GM21723 (cell line): Measurements from ENCODE around the gene SETD2.
A peak's percentile ranks its signal among the peaks of the same experiment; 100 is the strongest.

ENCODE experiments used
- ATAC-seq: cut with Tn5 transposase; IDR thresholded peaks from one replicate; pipeline ENCODE4 v1.9.1; 2021; ENCODE audit warnings: mild to moderate bottlenecking, moderate library complexity; ENCODE audit not compliant: unreplicated experiment

SETD2 gene

DNA sequence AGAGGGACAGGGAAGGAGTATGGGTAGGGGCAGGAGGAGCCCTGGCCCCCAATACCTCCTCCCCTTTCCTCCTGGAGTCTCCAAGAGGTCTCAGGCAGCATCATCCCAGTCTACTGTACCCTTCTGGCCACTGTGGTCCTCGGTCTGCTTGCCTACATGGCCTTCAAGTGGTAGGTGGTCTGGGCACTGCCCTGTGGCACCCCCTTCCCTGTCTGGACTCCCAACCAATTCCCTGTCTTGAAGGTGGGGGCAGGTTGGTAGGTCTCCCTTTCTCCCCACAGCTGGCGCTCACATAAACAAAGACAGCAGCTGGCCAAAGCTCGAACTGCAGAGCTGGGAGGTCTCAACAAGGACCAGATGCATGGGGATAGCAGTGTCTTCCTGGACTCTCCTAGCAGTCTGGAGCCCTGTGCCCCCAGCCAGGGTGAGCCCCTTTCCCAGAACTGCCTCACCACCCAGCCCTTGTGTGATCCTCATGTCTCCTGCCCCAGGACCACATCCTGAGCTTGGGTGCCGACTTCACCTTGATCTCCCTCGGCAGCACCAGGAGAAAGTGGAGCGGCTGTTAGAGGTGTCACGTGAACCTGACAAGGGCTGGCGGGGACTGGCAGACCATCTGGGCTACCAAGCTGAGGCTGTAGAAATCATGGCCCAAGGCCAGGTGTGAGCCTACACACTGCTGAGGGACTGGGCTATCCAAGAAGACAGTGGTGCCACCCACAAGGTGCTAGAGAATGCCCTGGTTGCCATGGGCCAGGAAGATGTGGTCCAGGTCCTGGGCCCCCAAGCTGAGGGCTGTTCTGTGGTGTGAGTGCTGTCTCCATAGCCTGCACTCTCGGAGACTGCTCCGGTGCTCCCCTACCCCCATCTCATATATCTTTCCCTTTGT is 151.3 kb downstream of the SETD2 start:
- ATAC-seq: no peak

DNA sequence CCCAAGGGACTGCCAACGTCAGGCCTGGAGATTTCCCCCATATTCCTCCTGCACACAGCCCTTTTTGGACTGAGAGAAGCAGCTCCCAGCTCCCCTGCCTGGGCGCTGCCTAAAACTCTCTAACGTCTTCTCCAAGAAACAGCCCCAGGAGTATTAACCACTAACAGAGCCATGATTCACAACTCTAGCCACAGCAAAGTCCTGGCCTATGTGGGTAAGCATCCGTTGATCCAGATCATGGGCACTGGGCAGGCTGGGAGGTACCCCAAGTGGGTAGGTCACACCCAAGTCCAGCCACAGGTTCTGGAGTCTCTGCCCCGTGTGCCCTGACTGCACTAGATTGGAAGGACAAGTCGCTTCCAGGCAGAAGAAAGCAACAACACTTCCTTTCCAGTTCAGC is 152.5 kb downstream of the SETD2 start:
- no peak for ATAC-seq

DNA sequence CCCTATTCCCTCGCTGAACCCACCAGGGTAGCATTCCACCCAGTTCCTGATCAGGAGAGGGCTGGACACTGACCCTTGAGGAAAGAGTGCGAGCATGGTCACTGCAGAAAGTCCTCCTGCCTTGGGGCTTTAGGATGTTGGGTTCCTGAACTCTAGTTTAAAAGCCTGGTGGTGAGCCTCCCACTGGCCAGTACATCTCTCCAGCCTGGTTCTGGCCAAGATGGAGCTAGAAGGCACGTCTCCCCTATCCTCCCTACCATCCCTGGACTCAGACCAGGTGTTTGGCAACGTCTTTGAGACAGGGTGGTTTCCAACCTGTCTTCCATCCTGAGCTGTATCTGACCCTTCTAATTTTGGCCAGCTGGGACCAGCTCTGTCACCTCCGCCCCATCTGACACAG is 153.0 kb downstream of the SETD2 start:
- ATAC-seq: no peak

DNA sequence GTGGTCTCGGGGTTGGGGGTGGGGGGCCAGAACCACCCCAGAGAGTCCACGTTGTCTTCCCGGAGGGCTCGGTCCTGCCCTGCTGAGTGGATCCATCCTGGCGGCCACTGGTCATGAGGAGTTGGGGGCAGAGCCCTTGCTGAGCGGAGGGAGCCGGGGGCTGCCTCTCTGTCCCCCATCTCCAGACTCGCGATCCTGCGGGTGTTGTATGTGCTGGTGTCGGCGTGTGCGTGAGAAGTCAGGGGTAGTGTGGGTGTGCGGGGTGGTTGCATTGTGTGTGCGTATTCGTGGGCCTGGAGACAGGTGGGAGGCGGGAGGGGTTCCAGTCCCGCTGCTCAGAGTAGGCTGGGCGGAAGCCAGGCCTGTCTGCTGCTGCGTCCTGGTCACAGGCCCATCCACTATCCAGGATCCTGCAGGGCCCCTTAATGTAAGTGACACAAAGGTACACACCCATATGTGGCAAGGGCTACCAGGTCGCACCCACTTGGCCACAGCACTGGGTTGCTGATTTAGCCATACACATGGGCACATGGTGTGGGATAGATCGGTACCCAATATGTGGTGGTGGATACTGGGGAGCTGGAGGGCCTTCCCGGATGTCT is 153.7 kb downstream of the SETD2 start:
- ATAC-seq: no peak

DNA sequence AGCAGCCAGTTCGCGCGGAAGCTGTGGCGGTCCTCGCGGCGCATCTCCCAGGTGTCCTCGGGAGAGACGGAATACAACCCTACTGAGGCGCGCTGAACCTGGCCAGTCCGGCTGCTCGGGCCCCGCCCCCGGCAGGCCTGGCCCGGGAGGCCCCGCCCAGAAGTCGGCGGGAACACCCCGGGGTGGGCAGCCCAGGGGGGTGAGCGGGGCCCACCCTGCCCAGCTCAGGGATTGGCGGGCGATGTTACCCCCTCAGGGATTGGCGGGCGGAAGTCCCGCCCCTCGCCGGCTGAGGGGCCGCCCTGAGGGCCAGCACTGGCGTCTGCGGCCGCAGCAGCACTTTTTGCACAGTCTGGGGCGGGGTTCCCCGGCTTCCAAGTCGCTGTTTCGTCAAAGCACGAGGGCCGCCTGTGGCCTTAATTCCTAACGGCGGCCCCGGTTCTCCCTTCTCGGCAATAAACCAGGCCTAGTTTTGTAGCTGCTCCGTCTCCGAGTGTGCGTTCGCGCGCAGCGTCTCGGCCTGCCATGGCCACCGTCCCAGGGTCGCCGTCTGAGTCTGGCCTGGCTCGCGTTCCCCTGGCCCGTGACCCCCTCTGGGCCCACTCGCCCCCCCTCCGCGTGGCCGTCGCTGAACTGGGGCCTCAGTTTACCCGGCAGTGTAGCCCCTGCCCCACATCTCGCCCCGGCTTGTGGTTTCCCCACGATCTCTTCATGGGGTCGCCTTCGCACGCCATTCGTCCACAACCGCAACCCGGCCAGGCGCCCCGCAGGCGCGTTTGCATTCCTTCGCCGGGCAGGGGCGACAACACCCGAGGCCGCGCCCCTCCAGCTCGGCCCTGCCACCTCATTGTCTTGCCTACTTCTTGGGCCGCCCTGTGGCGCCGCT is 154.4 kb downstream of the SETD2 start:
- ATAC-seq: peak; percentile 72

DNA sequence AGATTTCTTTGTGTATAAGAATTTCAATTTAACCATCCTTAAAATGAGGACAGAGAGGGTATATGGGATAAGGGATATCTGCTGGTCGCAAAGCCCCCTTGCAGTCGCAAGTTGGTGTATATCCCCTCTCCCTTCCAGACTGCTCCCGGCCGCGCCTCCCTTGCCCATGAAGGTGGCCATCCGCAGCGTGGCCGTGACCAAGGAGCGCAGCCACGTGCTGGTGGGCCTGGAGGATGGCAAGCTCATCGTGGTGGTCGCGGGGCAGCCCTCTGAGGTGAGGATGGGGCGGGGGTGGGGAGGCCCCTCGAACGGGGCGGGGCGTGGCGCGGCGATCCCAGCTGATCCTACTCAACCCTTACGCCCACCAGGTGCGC is 155.1 kb downstream of the SETD2 start:
- no peak for ATAC-seq

DNA sequence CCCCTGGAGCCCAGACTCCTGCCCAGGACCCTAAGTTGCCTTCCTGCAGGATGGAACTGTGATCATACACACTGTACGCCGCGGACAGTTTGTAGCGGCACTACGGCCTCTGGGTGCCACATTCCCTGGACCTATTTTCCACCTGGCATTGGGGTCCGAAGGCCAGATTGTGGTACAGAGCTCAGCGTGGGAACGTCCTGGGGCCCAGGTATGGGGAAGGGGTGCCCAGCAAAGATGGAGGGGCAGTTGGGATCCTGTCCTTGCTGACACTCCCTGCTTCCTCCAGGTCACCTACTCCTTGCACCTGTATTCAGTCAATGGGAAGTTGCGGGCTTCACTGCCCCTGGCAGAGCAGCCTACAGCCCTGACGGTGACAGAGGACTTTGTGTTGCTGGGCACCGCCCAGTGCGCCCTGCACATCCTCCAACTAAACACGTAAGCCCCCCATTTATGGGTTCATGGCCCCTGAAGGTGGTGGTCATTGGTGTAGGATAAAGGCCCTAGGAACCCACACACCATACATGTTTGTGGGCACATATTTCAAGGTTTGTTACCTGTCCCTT is 155.6 kb downstream of the SETD2 start:
- ATAC-seq: no peak

DNA sequence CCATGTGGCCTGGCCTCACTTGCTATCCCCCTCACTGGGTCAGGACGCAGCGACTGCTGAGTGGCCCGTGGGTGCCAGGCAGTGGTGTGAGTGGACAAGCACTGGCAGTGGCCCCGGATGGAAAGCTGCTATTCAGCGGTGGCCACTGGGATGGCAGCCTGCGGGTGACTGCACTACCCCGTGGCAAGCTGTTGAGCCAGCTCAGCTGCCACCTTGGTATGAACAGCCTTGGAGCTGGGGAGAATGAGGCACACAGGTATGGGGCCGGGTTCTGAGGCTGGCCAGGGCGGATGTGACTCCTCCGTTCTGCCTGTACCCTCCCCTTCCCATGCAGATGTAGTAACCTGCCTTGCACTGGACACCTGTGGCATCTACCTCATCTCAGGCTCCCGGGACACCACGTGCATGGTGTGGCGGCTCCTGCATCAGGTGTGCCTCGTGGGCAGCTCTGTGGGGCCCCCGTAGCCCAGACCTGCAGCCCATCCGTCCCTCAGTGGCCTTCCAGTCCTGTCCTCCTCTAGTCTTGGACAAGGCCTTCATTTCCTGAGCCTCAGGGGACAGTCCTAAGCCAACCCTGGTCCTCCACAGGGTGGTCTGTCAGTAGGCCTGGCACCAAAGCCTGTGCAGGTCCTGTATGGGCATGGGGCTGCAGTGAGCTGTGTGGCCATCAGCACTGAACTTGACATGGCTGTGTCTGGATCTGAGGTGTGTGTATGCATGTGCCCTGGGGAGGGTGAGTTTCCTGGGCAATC is 156.3 kb downstream of the SETD2 start:
- no peak for ATAC-seq

DNA sequence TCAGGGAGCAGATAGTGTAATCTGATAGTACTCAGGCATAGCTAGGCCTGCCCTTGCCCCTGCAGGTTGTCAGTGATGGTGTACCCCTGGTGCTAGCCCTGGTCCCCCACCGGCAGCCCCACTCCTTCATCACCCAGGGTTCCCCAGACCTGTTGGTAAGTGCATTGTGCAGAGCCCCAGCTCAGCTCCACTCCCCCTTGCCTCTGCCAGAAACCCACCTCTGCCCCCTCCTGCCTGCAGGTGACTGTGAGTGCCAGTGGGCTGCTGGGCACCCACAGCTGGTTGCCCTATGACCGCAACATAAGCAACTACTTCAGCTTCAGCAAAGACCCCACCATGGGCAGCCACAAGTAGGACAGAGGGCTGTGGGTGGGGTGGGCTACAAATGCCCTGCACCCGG is 156.9 kb downstream of the SETD2 start:
- ATAC-seq: no peak

DNA sequence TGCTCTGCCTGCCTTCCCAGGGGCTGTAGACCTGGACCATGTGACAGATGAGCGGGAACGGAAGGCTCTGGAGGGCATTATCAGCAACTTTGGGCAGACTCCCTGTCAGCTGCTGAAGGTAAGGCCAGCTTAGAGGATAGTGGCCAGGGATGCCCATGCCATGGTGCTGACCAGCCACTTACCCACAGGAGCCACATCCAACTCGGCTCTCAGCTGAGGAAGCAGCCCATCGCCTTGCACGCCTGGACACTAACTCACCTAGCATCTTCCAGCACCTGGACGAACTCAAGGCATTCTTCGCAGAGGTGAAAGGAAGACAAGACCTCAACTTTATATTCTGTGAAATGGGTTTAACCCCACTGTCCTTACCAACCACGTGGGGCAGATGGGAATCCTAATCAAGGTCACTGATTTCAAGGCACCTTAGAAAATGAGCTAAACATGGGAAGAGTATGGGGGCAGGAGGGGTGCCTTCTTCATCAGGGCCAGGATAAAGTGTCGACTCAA is 157.7 kb downstream of the SETD2 start:
- ATAC-seq: no peak

DNA sequence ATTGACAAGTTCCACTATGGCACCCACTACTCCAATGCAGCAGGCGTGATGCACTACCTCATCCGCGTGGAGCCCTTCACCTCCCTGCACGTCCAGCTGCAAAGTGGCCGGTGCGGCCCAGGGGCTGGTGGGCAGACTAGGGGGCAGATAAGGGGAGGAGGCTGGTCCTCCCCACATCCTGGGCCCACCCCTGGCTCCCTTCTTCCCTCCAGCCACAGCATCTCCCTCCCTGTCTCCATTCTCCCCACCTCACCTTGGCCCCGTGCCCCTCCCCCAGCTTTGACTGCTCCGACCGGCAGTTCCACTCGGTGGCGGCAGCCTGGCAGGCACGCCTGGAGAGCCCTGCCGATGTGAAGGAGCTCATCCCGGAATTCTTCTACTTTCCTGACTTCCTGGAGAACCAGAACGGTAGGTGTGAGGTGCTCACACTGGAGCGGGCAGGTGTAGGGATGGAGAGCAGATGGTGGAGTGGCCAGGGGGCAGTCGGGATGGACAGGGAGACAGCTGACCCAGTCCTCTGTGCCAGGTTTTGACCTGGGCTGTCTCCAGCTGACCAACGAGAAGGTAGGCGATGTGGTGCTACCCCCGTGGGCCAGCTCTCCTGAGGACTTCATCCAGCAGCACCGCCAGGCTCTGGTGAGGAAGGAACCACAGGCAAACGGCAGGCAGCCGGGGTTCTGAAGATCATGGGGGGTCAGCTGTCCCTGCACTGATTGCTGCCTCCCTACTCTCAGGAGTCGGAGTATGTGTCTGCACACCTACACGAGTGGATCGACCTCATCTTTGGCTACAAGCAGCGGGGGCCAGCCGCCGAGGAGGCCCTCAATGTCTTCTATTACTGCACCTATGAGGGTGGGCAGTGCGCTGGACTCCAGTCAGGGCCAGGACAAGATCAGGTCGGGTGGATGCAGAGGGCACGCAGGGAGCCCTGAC is 158.4 kb downstream of the SETD2 start:
- no peak for ATAC-seq

DNA sequence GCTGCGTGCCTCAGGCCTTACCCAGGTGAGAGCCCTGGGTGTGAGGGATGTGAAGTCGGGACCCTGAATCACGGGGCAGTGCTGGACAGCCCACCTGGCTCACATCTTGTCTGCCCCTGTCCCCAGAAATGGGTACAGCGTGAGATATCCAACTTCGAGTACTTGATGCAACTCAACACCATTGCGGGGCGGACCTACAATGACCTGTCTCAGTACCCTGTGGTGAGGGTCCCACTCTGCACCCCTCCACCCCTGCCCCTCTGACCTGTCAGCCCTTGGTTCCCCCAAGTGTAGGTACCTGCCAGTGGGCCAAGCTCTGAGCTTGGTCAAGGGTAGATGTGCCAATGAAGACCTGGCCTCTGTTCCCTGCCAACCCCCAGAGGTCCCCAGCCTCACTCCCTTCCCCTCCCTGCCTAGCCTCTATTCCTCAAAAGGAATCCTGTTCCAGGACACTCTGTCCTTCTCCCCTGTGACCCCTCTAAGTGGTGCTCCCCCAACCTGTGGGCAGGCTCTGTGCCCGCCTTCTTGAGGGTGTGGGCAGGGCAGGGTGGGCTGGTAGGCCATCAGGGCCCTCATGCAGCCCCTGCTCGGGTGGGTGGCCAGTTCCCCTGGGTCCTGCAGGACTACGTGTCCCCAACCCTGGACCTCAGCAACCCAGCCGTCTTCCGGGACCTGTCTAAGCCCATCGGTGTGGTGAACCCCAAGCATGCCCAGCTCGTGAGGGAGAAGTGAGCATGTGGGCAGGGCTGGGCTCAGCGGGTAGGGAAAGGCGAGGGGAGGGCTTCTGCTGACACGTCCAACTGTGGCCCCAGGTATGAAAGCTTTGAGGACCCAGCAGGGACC is 159.3 kb downstream of the SETD2 start:
- ATAC-seq: no peak

DNA sequence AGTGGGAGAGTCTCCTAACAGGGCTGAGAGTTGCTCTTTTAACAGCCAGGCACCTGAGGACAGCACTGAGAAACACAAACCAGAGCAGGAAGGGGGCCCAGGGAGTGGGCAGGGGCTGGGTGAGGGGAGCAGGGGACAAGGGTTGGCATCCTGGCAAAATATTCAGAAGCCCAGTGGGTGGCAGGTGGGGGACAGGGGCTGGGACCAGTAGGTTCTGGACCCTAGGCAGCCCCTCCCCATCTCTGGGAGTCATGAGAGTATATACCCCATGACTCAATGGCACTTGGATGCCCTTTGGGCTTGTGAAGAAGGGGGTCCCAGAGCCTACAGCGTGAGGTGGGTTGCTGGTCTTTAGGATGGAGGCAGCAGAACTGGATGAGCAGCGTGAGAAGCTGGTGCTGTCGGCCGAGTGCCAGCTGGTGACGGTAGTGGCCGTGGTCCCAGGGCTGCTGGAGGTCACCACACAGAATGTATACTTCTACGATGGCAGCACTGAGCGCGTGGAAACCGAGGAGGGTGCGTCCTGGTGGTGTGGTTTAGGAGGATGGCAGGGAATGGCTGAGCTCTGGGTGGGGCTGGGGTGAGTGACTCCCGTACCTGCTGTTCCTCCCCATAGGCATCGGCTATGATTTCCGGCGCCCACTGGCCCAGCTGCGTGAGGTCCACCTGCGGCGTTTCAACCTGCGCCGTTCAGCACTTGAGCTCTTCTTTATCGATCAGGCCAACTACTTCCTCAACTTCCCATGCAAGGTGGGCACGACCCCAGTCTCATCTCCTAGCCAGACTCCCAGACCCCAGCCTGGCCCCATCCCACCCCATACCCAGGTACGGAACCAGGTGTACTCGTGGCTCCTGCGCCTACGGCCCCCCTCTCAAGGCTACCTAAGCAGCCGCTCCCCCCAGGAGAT is 160.2 kb downstream of the SETD2 start:
- ATAC-seq: no peak

DNA sequence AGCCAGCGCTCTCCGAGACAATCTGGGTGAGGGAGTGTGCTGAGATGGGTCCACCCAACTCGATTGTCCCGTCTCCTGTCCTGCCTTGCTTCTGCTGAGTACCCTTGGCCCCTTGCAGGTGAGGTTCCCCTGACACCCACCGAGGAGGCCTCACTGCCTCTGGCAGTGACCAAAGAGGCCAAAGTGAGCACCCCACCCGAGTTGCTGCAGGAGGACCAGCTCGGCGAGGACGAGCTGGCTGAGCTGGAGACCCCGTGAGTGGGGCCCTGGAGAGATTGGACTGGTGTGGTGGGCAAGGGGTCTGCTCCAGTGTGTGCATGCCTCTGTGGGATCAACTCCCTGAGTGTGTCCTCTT is 160.9 kb downstream of the SETD2 start:
- no peak for ATAC-seq

DNA sequence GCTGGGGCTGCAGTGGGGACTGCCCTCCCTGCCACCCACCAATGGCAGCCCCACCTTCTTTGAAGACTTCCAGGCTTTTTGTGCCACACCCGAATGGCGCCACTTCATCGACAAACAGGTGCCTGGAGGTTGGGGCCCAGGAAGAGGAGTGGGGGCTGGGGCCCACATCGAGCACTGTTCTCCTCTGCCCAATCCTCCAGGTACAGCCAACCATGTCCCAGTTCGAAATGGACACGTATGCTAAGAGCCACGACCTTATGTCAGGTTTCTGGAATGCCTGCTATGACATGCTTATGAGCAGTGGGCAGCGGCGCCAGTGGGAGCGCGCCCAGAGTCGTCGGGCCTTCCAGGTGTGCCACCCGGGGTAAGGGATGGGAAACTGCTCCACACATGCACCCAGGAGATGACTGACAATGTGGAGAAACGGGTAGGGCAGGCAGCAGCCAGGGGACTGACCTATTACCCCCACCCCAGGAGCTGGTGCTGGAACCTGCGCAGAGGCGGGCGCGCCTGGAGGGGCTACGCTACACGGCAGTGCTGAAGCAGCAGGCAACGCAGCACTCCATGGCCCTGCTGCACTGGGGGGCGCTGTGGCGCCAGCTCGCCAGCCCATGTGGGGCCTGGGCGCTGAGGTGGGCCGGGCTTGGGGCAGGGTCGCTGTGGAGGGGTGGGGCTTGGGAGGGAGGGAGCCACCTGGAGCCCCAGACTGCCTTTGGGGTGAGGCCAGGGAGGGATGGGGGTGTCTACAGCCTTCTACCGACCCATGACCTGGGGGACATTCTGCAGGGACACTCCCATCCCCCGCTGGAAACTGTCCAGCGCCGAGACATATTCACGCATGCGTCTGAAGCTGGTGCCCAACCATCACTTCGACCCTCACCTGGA is 161.5 kb downstream of the SETD2 start:
- ATAC-seq: no peak

DNA sequence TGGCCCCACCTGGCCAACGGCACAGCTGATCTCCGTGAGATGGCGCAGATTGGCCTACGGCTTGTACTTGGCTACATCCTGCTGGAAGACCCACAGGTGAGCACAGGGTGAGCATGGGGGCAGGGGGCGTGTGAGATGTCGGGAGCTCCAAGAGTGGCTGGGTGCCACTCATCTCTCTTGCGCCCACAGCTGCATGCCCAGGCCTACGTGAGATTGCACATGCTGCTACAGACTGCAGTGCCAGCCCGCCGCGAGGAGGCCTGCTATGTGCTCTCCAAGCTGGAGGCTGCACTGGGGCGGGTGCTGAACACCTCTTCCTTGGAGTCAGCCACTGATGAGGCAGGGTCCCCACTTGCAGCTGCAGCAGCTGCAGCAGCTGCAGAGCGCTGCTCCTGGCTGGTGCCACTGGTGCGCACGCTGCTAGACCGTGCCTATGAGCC is 162.2 kb downstream of the SETD2 start:
- ATAC-seq: no peak
